WI38 (cell line): ENCODE measurements around the gene ITM2C.

Experiments
- H3K4me3 ChIP-seq: 2 replicates; pipeline ENCODE4 v1.5.1; 2011; ENCODE audit warnings: low read depth, mild to moderate bottlenecking, control low read depth, low read length
- TF ChIP-seq, protein P1 (sequence below): IDR thresholded peaks from 2 replicates; pipeline ENCODE4 v1.5.1; 2012; ENCODE audit warnings: low read depth, mild to moderate bottlenecking, control low read depth, low read length

Gene ITM2C

DNA sequence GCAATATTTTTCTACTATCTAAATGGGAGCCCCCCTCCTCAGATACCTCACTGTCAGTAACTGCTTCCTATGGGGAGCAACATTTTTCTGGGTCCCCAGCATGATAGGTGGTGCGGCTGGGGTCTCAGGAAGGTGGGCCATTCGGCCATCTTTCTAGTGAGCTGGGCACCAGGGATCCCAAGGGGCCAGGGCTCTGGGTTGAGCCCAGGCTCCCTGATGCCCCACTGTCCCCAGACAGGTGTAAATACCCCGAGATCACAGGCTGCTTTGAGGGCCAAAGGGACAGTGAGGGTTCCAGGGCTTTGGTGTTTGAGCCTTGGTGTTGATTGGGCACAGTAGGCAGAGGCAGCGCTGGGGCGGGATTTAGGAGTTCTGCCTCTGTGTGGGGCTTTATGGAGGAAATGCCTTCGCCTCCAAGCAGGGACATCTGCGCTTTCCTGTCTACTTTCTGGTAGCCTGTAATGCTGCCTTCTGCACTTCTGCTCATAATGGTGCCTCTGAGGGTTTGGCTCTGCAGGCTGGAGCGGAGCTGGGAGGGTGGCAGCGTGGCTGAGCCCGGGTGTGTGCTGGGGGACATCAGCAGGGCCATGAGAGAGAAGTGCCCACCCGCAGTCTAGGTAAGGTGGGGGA lies 5.3 kb downstream of the ITM2C start:
- H3K4me3 ChIP-seq, result no peak overlapping the region
- TF ChIP-seq, protein P1, sequence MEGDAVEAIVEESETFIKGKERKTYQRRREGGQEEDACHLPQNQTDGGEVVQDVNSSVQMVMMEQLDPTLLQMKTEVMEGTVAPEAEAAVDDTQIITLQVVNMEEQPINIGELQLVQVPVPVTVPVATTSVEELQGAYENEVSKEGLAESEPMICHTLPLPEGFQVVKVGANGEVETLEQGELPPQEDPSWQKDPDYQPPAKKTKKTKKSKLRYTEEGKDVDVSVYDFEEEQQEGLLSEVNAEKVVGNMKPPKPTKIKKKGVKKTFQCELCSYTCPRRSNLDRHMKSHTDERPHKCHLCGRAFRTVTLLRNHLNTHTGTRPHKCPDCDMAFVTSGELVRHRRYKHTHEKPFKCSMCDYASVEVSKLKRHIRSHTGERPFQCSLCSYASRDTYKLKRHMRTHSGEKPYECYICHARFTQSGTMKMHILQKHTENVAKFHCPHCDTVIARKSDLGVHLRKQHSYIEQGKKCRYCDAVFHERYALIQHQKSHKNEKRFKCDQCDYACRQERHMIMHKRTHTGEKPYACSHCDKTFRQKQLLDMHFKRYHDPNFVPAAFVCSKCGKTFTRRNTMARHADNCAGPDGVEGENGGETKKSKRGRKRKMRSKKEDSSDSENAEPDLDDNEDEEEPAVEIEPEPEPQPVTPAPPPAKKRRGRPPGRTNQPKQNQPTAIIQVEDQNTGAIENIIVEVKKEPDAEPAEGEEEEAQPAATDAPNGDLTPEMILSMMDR, result no peak

DNA sequence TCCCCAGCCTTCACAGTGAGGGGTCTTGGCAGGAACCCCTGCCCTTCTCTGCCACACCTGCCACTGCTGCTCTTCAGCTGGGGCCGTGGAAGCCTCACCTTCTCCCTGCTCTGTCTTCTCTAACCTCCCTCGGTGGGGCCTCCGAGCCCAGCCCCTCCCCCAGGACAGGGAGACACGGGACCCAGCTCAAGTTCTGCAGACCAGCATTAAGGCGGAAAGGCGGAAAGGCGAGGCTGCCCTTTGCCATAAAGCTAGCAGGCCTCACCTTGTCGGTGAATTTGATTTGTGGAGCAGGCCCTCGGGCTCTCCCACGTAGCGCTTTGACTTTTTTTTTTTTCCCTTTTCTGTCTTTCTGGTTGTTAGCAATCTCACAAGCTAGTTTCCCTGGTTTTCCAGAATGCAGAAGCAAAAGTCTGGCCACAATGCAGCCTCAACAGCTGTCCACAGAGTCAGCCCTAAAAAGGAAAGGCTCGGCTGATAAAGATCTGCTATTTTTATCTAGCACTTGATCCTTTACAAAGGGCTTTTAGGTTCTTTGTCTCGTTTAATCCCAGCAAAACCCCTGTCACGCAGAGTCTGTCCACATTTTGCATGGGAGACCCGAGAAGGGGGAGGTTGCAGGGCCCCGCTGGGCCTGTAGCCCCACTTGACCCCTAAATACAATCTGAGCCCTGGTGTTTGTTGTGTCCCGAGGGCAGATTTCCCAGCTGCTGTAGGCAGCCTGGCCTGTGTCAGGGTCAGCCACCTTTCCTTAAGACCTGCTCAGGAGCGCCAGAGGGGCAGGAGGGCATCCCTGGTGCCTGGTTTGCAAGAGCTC lies 6.0 kb downstream of the ITM2C start:
- H3K4me3 ChIP-seq, result no peak overlapping the region
- TF ChIP-seq, protein P1, result no peak

DNA sequence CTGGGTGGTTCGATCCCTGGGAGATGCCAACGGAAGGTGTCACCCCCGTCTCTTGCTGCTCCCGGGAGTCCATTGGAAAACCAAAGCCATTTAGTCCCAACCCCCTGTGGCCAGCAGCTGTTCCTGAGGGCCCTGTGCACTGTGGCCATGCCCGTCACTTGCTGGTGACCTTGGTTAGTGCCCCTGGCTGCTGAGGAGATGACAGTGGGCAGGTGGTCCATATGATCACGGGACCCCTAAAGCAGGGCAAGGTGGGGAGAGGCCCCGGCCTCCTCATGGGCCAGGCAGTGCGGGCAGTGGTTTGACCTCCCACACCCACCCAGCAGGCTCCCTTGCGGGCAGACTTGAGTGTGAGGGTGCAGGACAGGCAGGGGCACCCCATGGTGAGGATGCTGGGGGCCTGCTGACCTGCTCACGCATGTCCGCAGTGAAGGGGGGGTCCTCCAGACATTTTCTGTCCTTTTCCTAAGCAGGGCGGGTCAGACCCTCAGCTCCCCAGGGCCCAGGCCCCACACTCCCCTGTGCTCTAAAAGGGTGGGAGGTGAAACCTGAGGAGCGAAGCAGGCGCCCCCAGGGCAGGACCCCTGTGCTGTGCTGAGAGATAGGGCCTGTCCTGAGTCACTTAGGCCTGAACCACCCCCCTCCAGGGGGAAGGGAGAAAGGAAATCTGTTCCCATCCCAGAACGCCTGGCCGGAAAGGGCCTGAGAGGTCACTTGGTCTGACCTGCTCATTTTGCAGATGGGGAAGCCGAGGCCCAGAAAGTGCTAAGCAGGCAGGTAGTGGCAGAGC lies 6.8 kb downstream of the ITM2C start:
- TF ChIP-seq, protein P1, result no peak
- no peak overlapping the region for H3K4me3 ChIP-seq

DNA sequence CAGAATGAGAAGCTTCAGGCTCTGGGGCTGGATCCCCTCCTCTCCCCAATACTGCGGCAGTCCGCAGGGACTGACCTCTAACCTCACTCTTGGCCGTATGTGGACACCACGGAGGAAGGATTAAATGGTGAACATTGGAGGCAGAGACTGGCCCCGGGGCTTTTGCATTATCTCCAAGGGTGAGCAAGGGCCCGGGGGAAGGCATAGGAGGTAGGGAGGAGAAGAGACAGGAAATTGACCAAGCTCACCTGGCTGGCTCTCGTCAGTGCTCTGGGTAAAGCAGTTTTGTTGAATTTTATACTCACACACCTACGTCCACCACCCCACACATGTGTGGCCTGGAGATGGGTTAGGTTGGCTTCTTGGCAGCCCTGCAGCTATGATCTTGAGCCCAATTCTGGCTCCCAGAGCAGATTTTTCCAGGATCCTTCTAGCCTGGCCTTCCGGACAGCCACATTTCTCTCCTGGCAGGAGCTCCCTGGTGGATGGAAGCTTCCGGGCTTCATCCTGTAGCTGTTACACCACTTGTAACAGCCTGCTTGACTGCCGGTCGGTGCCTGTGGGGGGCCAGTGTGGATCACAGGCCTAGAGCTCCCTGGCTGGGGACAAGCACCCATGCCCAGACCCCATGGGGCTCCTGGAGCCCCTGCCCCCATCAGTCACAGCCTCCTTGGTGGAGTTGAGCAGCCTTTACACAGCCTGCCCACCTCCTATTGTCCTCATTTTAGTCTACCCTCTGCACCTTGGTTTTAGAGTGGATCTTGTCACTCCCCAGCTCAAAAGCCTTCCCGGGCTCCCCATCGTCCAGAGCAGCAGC lies 7.6 kb downstream of the ITM2C start:
- no peak overlapping the region for H3K4me3 ChIP-seq
- TF ChIP-seq, protein P1, result no peak

DNA sequence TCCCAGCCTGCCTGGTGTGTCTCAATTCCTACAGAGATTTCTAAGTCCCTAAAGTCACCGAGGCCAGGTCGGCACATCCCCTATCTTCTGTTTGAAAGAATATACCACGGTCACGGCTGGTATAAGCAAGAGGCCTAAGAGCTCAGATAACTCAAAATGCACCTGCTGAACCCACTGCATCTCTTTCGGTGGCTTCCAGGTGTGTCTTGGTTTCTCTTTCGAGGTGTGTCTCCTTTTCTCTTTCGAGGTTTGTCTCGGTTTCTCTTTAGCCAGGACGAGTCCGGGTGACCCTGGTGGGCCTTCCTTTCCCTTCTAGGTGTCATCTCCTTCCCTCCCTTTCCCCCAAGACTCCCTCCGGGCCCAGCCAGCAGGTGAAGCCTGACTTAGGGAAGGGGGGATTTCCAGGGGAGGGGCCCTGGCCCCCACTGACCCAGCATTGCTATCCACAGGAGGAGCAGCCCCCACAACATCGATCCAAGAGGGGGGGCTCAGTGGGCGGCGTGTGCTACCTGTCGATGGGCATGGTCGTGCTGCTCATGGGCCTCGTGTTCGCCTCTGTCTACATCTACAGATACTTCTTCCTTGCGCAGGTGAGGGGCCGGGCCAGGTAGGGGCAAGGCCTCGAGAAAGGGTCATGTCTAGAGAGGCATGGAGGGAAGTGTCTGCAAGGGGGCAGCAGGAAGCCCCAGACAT lies 8.4 kb downstream of the ITM2C start:
- H3K4me3 ChIP-seq, result no peak overlapping the region
- TF ChIP-seq, protein P1, result no peak

DNA sequence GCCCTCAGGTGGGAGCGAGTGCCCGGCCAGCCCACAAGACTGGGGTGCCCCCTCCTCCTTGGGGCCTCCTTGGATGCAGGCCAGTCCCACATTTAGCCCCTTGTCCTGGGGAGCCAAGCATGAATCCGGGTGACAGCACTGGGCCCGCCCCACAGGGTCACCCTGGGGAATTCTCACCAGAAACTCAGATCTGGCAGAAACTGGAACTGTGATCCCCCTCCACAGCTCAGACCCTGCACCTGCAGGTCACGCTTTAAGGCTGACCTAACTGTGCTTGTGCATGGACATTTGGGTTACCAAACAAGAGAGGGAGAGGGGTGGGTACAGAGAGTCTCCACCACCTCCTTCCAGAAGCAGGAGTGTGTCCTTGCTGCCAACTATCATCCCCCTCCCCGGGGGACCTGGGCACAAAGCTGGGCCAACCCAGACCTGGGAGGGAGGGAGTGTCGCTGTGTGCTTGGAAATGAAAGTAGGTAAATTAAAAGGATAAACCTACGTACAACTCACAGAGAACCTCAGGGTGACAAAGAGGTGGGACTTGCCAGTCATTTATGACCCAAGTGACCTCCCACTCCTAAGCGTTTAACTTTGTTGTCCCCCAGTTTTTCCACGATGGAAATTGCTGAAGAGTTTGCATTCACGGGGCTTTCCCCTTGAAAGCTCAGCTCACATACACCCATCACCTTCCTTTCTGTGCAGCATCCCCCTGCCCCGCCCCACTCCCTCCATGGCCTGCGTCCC lies 9.1 kb downstream of the ITM2C start:
- TF ChIP-seq, protein P1, result no peak
- no peak overlapping the region for H3K4me3 ChIP-seq
